GM21825 (cell line): ENCODE results near the gene MDK.

Source experiments
- ATAC-seq: cut with Tn5 transposase; IDR thresholded peaks from one replicate; pipeline ENCODE4 v1.9.1; 2021; ENCODE audit warnings: mild to moderate bottlenecking, moderate library complexity; ENCODE audit not compliant: unreplicated experiment

Gene MDK

DNA sequence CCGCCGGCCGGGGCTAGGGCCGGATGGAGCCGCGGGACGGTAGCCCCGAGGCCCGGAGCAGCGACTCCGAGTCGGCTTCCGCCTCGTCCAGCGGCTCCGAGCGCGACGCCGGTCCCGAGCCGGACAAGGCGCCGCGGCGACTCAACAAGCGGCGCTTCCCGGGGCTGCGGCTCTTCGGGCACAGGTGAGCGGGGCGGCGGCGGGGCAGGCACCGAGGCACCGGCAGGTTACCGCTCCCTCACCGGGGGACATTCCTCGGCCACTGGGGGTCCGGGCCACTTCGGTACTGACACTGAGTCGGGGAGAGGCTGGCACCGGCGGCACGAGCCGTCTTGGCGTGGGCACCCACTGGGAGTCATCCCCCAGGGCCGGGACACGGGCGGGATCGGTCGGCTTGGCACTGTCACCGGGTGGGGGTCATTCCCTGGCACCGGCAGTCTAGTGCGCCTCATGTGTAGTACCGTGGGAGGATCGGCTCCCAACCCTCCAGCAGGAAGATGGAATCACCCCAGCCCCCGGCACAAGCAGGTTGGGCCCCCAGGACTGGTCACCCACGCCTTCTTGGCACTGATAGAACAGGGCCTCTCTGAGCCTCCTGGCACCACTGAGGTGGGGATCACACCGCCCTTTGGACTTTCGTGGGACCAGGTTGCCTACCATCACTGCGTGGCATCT lies 33.7 kb upstream of the MDK start:
- ATAC-seq, result no peak

DNA sequence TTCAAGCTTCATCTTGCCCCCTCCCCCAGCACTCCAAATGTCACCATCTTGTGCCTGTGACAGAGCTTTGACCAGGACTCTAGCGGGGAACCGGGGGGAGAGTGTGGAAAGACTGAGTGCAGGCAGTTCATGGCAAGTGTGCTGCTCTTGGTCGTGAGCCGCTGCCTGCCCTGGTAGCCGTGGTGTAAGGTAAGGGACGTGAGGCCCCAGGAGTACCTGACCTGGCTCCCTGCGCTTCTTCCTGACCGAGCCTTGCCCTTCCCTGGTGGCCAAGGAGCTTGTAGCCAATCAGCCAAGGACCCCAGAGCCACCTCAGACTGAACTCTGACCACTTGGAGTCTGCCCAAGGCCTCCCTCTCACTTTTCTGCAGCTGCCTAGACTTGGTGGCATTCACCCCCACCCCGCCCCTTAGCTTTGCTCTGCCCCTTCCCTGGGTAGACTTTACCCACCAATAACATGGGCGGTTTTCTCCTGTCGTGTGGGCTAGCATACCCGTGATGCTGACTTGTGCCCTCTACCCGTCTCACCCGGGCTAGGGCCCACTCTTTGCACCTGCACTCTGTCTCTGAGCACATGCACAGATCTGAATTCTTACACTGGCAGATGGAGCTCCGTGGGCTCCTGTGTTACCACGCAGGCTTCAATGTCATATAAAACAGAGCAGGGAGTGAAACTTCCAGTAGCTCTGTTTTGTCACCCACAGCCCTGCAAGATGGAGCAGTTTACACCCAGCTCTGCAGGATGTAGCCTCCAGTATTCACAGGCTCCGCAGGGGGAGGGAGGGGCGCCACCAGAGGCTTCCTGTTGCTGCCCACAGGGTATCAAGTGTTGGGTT lies 32.7 kb upstream of the MDK start:
- ATAC-seq, result no peak

DNA sequence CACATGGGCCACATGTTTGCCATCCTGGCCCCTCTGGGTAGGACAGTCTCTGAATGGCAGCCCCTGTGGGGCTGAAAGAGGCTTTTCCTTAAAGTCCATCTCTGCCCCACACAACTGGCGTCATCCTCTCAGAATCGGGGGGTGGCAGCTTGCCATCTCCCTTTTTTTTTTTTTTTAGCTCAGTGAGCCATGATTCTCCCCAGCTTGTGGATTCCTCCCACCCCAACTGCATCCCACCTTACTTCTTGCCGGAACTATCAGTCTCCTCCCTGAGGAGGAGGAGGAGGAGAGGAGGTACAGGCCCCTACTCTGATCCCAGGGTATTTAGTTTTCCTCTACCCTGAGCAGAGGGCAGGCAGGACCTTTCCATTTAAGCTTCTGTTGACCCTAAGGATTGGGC lies 30.8 kb upstream of the MDK start:
- no peak for ATAC-seq

DNA sequence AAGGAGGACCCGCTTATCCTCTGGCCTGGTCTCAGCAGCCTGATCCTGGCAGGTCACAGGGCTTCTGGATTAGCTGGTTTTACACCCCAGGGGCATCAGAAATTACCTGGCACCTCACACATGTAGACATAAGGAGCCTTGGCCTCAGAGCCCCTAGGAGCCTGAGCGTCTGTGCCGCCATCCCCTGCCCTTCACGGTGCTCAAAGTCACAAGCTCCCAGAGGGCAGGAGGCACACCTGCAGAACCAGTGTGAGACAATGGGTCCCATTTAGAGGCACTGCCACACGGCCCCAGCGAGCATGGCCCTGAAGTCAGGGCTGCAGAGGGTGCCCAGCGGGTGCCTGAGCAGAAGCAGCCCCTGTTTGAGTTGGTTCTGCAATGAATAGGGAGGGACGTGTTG lies 30.3 kb upstream of the MDK start:
- no peak for ATAC-seq

DNA sequence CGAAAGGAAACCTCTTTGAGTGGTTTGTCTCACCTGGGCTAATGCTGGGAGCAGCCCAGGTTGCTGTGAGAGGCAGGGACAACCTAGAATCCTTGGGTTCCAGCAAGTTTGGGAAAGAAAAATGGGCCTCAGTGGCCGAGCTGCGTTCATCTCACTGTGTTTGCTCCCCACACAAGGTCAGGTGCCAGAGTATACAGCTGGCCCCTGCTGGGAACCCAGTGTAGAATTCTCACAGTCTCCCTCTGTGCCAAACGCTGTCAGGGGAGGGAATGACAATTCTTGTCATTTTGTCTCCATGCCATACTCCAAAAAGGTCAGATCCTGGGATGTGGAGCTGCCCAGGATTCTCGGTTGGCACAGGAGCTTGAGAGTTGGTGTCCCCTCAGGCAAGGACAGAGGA lies 29.9 kb upstream of the MDK start:
- no peak for ATAC-seq

DNA sequence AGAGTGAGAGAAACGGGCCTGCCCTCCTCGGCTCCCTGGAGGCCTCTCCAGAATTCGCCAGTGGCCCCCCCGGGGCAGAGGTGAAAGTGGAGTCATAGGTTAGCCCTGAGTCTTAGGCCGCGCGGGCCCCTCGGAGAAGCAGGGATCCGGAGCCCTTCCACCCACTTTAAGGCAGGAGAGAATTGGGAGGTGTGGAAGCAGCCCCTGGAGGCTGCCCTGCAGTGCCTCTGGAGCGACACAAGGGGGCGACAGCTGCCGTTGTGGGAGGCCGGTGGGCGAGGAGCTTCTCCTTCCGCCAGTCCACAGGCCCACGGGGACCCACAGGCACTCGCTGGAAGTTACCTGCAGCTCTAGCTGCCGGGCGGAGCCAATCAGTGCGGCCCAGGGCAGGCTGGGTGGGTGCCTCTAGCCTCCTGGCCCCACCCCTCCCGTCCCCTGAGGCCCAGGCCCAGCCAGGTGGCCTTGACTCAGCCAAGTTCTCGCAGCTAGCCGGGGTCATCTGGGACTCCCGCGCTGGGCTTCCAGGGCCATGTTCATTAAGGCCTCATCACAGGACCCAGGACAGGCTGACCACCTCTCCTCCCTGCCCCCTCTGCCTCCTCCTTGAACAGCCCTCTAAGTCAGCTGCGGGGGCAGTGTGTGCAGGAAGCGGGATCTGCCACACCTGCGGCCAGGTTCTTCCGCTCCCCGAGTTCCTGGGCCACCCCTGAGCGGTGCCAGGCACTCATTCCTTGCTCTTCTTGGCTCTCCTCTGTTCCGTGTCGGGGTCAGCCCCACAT lies 29.2 kb upstream of the MDK start:
- no peak for ATAC-seq

DNA sequence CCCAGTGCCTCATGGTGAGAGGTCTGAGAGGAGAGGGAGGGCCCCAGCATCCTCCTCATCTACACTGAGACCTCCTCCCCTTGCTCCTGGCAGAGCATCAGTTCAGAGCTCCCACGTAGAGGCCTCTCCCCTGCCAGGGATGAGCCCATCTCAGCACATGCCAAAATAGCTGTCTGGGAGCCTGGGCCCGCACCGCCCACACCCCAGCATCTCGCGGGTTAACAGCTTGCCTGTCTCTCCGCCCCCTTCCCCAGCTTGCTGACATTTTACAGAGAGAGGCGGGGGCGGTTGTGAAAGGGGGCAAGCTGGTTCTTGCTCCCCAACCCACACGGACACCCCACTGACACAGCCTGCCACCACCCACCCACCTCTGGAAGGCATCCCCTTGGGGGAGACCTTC lies 27.8 kb upstream of the MDK start:
- ATAC-seq, result no peak

DNA sequence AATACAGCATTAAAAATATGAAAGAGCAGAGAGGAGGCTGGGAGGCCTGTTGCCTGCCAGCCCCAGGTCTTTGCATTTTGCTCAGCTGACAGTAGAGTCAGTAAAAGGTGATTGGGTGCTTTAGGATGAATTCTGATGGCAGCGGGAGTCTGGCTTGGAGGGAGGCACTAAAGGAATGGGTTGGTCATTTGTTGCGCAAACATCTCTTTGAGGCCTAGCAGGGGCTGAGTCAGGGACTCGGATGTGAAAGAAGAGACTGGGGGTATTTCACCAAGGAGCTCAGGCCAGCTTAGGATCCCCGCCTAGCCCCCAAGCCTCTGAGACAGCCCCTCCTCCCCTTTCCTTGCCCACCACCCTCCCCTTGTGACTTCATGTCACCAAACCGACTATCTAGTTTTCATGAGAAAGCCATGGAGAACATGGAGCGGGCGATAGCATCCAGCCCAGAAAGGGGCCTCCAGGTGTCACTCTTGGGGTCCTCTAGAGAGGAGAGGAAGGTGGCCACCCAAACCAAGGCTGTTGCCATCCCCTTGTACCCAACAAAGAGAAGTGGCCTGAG lies 24.5 kb upstream of the MDK start:
- ATAC-seq, result no peak

DNA sequence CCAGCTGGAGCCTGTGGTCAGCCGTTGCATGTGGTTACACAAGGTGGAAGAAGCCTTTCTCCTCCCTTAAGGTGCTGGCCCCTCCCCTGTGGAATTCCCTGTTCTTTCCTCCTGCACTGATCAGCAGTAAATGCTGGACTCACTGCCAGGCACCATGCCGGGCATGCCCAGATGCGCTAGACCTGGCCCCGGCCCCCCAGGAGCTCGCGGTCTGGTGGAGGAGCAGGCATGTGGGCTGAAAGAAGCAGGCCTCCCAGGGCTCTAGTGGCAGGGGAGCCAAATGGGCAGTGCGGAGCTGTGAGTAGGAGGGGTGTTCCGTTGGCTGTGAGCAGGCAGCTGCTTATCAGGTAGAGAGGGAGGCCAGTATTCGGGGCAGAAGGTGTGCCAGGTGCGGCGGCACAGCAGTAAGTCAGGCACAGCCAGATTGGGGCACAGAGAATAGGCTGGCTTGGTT lies 24.0 kb upstream of the MDK start:
- no peak for ATAC-seq

DNA sequence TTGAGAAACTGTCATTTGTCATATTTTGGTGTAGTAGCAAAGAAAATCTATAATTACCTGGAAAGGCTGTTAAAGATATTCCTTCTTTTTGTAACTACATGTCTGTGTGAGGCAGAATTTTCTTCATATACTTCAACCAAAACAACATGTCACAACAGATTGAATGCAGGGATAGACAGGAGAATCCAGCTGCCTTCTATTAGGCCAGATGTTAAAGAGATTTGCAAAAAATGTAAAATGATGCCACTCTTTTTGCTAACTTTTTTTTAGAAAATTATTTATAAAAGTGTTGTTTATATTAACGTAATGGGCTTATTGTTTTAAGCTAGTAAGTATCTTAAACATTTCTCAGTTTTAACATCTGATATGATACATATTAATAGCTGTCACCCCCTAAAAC lies 21.5 kb upstream of the MDK start:
- no peak for ATAC-seq

DNA sequence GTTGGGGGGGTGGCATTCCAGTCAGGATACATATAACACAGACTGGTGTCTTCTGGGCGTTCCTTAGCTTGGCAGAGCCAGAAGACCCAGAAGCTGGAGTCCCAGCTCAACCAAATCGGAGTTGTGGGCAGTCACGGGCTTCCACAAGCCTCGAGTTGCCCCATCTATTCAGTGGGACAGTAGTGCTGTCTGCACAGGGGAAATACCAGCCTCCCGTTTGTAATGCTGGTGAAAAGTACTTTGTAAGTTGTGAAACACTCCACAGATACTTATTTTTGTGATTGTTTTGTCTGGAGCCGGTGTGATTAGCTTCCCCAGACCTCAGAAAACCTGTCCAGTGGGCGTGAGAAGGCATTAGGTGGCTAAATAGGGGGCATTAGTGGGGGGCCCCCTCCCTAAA lies 20.6 kb upstream of the MDK start:
- ATAC-seq, result no peak

DNA sequence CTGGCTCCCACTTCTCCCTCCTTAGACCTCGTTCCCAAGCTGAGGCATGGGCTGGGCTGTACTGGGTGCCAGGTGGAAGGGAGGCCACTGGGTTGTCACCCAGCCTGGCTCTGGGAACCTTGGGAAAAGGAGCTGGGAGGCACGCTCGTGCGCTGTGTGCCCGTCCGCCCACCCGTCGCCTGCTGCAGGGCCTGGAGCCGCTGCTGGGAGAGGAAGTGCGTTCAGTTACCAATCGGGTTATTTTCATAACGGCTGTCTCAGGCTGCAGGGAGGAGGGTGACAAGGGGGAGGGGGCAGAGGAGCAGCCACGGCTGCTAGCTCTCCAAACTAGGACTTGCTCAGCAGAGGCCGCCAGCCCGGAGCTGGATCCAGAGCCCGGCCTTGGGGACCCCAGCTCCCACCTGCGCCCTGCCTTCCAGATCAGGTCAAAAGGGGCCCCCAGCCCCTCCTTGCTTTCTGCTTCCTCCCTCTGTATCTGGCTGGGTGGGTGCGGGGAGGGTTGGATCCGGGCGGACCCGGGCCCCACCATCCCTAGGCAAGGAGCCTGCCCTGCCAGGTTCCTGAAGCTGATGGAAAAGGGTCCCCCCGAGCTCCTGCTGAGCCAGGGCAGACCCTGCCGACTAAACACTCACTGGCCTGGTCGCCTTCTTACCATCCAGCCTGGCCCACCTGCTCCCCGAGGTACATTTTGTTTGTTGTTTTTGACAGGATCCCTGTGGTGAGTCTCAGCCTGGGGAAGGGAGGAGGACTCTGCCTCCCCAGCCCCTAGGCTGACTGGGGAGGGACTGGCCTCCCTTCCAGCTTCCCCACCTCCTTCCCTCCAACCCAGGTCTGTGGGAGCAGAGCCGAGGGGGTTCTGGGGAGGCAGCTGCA lies 19.9 kb upstream of the MDK start:
- peak; percentile 87 for ATAC-seq

DNA sequence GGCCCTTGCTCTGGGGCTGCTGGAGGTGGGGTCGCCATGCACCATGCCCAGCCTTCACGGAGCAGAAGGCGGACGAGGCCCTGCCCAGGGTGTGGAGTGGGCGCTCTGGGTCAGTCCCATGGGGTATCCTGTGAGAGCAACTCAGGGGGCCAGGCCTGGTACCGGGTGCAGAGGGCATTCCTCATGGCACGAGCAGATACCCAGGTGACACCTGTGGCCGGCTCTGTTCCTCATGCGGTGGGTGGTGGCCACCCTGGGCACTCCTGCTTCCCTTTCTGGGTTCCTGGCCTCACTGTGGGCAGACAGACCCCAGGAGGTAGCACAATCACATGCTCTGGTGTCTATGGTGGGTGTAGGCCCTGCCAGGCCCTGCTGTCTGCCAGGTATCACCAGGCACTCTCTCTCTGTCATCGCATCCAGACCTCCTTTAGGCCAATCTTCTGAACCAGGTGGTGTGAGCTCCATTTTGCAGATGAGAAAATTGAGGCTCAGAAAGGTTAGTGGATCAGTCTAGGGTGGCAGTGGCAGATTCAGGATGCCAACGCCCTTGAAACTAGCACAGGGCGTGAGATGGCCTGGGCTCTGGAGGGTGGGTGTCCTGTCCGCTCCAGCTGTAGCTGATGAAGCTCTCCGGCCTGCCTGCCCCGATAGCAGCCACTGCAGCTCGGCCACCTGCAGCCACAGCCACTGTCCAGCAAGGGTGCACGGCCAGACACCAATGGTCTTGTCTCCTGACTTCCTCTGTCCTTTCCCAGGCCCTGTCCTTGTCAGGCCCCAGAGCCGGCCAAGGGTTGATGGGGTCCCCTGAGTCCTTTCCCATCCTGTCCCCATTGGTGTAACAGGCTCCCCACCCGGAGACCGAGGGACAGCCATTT lies 19.1 kb upstream of the MDK start:
- no peak for ATAC-seq

DNA sequence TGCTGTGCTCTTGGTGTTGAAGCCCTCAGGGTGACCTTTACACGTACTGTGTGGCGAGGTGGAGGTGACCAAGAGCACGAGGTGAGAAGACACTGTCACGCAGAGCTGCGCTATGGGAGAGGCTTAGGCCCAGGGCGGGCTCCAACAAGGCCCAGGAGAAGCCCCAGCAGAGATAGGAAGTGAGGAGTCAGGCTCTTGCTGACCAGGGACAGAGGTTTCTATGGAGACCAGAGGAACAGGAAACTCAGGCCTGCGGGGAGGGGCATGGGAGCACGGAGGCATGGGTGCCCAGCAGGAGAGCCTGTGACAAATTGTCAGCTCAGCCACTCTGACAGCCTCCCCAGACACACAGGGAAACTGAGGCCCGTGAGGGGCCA lies 18.4 kb upstream of the MDK start:
- no peak for ATAC-seq

DNA sequence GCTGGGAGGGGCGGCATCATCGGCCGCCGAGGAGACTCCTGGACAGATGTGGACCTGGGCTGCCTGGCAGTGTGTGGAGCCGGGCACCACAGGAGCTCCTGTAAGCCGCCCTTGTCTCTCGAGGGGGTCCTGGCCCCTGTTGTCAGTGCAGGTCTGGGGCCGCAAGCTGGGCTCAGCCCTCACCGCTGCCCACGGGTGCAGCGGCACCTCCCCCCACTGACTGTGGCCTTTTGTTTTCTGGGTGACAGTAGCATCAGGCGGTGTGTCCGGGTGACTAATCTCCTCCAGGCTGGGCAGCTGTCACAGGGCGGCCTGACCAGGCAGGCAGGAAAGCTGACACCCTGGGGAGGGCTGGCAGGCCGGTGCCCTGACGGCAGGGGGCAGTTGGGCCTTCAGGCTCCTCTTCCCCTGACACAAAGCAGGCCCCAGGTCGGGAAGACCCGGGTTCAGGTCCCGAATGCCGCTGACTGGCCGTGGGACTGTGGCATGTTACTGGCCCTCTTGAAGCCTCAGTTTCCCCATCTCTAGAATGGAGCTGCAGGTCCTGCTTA lies 17.9 kb upstream of the MDK start:
- ATAC-seq, result no peak

DNA sequence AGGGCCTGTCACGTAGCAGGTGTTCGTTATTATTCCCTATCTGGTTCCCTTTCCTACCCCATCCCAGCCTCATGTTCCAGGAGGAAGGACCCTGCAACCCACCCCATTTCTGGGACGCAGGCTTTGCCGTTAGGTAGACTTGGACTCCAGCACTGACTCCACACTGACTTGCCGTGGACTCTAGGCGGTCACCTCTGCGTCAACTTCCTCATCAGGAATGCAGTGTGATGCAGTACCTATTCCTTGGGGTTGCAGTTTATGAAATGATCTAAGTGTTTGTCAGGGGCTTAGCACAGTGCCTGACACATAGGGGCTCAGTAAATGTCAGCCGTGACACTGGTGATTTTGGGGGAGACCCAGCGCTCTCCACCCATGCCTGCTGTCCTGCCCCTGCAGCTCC lies 17.4 kb upstream of the MDK start:
- ATAC-seq, result no peak

DNA sequence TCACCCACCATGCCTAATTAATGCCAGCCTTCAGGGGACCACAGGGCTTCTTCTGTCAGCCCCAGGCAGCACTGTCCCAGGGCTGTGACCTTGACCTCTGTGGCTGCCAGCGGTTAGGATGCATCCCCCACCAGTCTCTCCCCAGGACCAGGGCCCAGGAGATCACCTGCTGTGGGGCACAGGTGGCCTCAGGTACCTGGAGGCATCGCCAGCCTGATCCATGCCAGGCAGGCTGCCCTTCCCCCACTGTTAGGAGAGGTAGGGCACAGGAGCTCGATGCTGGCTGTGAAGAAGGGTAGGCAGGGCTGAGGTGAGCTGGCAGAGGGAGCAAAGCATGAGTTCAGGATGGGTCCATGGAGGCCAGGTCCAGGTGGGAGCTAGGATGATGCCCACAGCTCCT lies 16.7 kb upstream of the MDK start:
- no peak for ATAC-seq

DNA sequence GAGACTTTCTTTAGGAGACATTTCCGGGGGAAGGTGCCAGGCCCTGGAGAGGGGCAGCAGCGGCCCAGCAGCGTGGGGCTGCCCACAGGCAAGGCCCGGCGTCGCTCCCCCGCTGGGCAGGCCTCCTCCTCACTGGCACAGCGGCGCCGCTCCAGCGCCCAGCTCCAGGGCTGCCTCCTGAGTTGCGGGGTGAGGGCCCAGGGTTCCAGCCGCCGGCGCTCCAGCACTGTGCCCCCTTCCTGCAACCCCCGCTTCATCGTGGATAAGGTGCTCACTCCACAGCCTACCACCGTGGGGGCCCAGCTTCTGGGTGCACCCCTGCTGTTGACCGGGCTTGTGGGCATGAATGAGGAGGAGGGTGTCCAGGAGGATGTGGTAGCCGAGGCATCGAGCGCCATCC lies 15.2 kb upstream of the MDK start:
- ATAC-seq, result no peak

DNA sequence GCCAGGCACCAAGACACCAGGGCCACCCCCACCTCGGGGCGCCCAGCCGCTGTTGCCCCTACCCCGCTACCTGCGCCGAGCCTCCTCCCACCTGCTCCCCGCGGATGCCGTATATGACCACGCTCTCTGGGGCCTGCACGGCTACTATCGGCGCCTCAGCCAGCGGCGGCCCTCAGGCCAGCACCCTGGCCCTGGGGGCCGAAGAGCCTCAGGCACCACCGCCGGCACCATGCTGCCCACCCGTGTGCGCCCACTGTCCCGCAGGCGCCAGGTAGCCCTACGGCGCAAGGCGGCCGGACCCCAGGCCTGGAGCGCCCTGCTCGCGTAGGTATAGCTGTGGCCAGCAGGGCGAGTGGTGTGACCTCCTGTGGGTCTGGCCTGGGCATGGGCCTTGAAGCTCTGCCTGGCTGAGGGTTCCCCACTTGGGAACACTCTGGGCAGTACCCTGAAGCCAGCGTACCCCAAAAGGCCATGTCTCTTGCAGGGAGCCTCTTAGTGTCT lies 14.8 kb upstream of the MDK start:
- no peak for ATAC-seq
